ENCODE results near the gene RYK.
A peak's percentile ranks its signal among the peaks of the same experiment; 100 is the strongest.

The RYK gene

GRCh38 chr3:134114726-134115125 is 135.9 kb downstream of the RYK start:
- Histone ChIP-seq H2BK12ac (ENCODE audit: low read length) (no peak overlapping the region), H2AFZ (ENCODE audit: low read length) (no peak overlapping the region), H3K9ac (ENCODE audit: low read depth, low read length, poor library complexity) (no peak overlapping the region), H4K91ac (ENCODE audit: low read depth, low read length, poor library complexity) (no peak overlapping the region), H3K18ac (ENCODE audit: low read length) (no peak overlapping the region), H3K4me1 (ENCODE audit: control insufficient read depth in 2 of 2, insufficient read depth in 1 of 2, low read depth in 1 of 2, low read length in 2 of 2) (no peaks in the 10 kb centered on the region), H3K36me3 (replicated peaks in 1 of 2; ENCODE audit: control insufficient read depth in 2 of 2, insufficient read depth in 2 of 2, low read length in 2 of 2) (no peaks in the 10 kb centered on the region), H3K79me1 (ENCODE audit: low read depth, low read length) (no peaks in the 10 kb centered on the region), H2BK15ac (ENCODE audit: low read length) (no peak overlapping the region), H3K4me3 (ENCODE audit: low read length in 2 of 2) (no peak overlapping the region), H3K27me3 (ENCODE audit: control insufficient read depth in 3 of 3, insufficient read depth in 3 of 3, low read depth in 1 of 3, low read length in 3 of 3) (no peaks in the 10 kb centered on the region), H4K8ac (ENCODE audit: low read depth, low read length) (no peak overlapping the region), H3K9me3 (replicated peaks in 1 of 2; ENCODE audit: control insufficient read depth in 2 of 2, insufficient read depth in 1 of 2, low read depth in 1 of 2, low read length in 2 of 2) (no peaks in the 10 kb centered on the region), H2BK120ac (ENCODE audit: low read depth, low read length) (no peak overlapping the region), H3K27ac (replicated peaks; ENCODE audit: low read length) (no peak overlapping the region), H2BK5ac (ENCODE audit: low read length) (no peak overlapping the region), H2AK5ac (ENCODE audit: low read depth, low read length) (no peak overlapping the region), H3K14ac (ENCODE audit: low read length) (no peak overlapping the region), H3K4me2 (ENCODE audit: insufficient read depth, low read length, poor library complexity, severe bottlenecking) (no peak overlapping the region), H3K4ac (ENCODE audit: low read length) (no peak overlapping the region), H3K23ac (ENCODE audit: low read depth, low read length, poor library complexity) (no peak overlapping the region)
- no peak for DNase-seq (ENCODE audit: low spot score)
- WGBS, 2 donors (ENCODE audit: extremely low coverage in 2 of 2, insufficient read length in 2 of 2, insufficient replicate concordance in 1 of 2) = no CpG with 5 or more reads among the region's 2 CpGs

- no peak overlapping the region for H3K27ac ChIP-seq (replicated peaks; ENCODE audit: low read length)
- no peak overlapping the region for H4K8ac ChIP-seq (ENCODE audit: low read depth, low read length)
- H2AK5ac ChIP-seq (ENCODE audit: low read depth, low read length) = no peak overlapping the region
- no peak overlapping the region for H3K9ac ChIP-seq (ENCODE audit: low read depth, low read length, poor library complexity)
- no peaks in the 10 kb centered on the region for H3K36me3 ChIP-seq (replicated peaks in 1 of 2; ENCODE audit: control insufficient read depth in 2 of 2, insufficient read depth in 2 of 2, low read length in 2 of 2)
- no peak overlapping the region for H3K18ac ChIP-seq (ENCODE audit: low read length)
- H3K23ac ChIP-seq (ENCODE audit: low read depth, low read length, poor library complexity) = no peak overlapping the region
- no peak overlapping the region for H2BK5ac ChIP-seq (ENCODE audit: low read length)
- H3K4me3 ChIP-seq (ENCODE audit: low read length in 2 of 2) = no peak overlapping the region
- H3K4ac ChIP-seq (ENCODE audit: low read length) = no peak overlapping the region
- no peaks in the 10 kb centered on the region for H3K4me1 ChIP-seq (ENCODE audit: control insufficient read depth in 2 of 2, insufficient read depth in 1 of 2, low read depth in 1 of 2, low read length in 2 of 2)
- H3K4me2 ChIP-seq (ENCODE audit: insufficient read depth, low read length, poor library complexity, severe bottlenecking) = no peak overlapping the region
- no peak overlapping the region for H2AFZ ChIP-seq (ENCODE audit: low read length)
- WGBS, 2 donors (ENCODE audit: extremely low coverage in 2 of 2, insufficient read length in 2 of 2, insufficient replicate concordance in 1 of 2) = no CpG with 5 or more reads among the region's 2 CpGs
- no peak overlapping the region for H2BK15ac ChIP-seq (ENCODE audit: low read length)
- H2BK12ac ChIP-seq (ENCODE audit: low read length) = no peak overlapping the region
- peaks cover 0 to 2% of the 10 kb centered on the region in 2 donors for H3K9me3 ChIP-seq (replicated peaks in 1 of 2; ENCODE audit: control insufficient read depth in 2 of 2, insufficient read depth in 1 of 2, low read depth in 1 of 2, low read length in 2 of 2)
- no peak overlapping the region for H4K91ac ChIP-seq (ENCODE audit: low read depth, low read length, poor library complexity)
- H3K27me3 ChIP-seq (ENCODE audit: control insufficient read depth in 3 of 3, insufficient read depth in 3 of 3, low read depth in 1 of 3, low read length in 3 of 3) = no peaks in the 10 kb centered on the region
- H3K79me1 ChIP-seq (ENCODE audit: low read depth, low read length) = no peaks in the 10 kb centered on the region
- DNase-seq (ENCODE audit: low spot score) = peak; percentile 12
- H3K14ac ChIP-seq (ENCODE audit: low read length) = no peak overlapping the region
- no peak overlapping the region for H2BK120ac ChIP-seq (ENCODE audit: low read depth, low read length)
These were observed 139.0 kb downstream of the RYK start for GRCh38 chr3:134111616-134112015.

- no peak overlapping the region for H2BK5ac ChIP-seq (ENCODE audit: low read length)
- no peak overlapping the region for H3K4me3 ChIP-seq (ENCODE audit: low read length in 2 of 2)
- H3K27ac ChIP-seq (replicated peaks; ENCODE audit: low read length) = no peak overlapping the region
- no peak overlapping the region for H2BK12ac ChIP-seq (ENCODE audit: low read length)
- no peak overlapping the region for H3K4me2 ChIP-seq (ENCODE audit: insufficient read depth, low read length, poor library complexity, severe bottlenecking)
- no peaks in the 10 kb centered on the region for H3K4me1 ChIP-seq (ENCODE audit: control insufficient read depth in 2 of 2, insufficient read depth in 1 of 2, low read depth in 1 of 2, low read length in 2 of 2)
- H4K91ac ChIP-seq (ENCODE audit: low read depth, low read length, poor library complexity) = no peak overlapping the region
- H3K4ac ChIP-seq (ENCODE audit: low read length) = no peak overlapping the region
- peaks cover 0 to 2% of the 10 kb centered on the region in 2 donors for H3K9me3 ChIP-seq (replicated peaks in 1 of 2; ENCODE audit: control insufficient read depth in 2 of 2, insufficient read depth in 1 of 2, low read depth in 1 of 2, low read length in 2 of 2)
- H2BK15ac ChIP-seq (ENCODE audit: low read length) = no peak overlapping the region
- no peak overlapping the region for H4K8ac ChIP-seq (ENCODE audit: low read depth, low read length)
- no peak overlapping the region for H3K9ac ChIP-seq (ENCODE audit: low read depth, low read length, poor library complexity)
- H3K79me1 ChIP-seq (ENCODE audit: low read depth, low read length) = no peaks in the 10 kb centered on the region
- no peaks in the 10 kb centered on the region for H3K27me3 ChIP-seq (ENCODE audit: control insufficient read depth in 3 of 3, insufficient read depth in 3 of 3, low read depth in 1 of 3, low read length in 3 of 3)
- H3K18ac ChIP-seq (ENCODE audit: low read length) = no peak overlapping the region
- no peak overlapping the region for H3K23ac ChIP-seq (ENCODE audit: low read depth, low read length, poor library complexity)
- DNase-seq (ENCODE audit: low spot score) = no peak
- no peak overlapping the region for H2AFZ ChIP-seq (ENCODE audit: low read length)
- H2BK120ac ChIP-seq (ENCODE audit: low read depth, low read length) = no peak overlapping the region
- H2AK5ac ChIP-seq (ENCODE audit: low read depth, low read length) = no peak overlapping the region
- no CpG with 5 or more reads among the region's 2 CpGs for WGBS, 2 donors (ENCODE audit: extremely low coverage in 2 of 2, insufficient read length in 2 of 2, insufficient replicate concordance in 1 of 2)
- no peak overlapping the region for H3K14ac ChIP-seq (ENCODE audit: low read length)
- no peaks in the 10 kb centered on the region for H3K36me3 ChIP-seq (replicated peaks in 1 of 2; ENCODE audit: control insufficient read depth in 2 of 2, insufficient read depth in 2 of 2, low read length in 2 of 2)
These were observed 139.7 kb downstream of the RYK start for GRCh38 chr3:134110963-134111362.

Measured in neuronal stem cell (in vitro differentiated cells).